GM20431 (cell line): Measurements from ENCODE around the gene GNG3.
"Not testable (repeated sequence)": the region's sequence is repeated elsewhere in the genome, so short reads cannot be mapped to it uniquely, and the experiment has no call there.

Experiments
- in situ Hi-C: fragments of 300-500 bp; cut with MseI, MboI; formaldehyde crosslinking; loops from one replicate; pipeline ENCODE4 v1.15.0; 2020; ENCODE audit warnings: low sequenced_read_pairs; ENCODE audit not compliant: unreplicated experiment

GNG3 gene

DNA sequence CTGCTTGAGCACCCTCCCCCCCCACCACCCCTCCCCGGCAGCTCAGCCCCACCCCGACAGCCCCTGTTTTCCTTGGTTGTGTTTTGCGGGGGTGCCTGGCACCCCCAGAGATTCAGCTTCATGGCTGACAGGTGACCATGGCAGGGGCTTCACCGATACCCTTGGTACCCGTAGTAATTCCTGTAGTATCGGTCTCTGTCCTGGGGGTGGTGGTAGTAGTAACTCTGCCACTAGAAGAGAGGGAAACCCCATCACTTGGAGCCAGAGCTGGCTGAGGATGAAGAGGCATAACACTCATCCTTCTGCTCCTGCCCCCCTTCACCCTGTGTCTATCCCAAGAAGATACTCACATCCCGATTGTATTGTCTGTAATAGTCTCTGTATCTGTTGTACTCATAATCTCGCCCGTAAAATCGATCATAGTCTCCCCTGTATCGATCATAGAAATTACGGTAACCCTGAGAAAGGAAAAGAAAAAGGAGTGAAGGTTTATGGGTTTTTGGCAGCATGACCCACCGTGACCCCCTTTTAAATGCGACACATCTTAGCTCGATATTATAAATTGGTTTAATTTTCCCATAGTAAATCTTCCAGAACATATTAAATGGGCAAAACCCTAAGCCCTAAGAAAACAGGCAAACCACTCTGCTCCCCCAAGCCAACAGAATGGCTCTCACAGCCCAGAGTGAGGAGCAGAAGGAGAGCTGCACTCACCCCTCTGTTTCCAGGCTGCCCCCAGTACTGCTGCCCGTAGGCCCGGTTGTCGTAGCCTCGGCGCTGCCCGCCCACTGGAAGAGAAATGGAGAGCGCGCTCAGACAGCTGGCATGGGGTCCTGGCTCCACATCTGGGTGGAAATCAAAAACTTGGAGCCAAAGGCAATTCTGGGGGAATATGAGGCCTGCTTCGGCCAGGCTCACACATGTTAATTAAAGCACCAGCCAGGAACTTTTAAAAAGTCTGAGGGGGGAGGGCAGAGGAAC is 8.0 kb downstream of the GNG3 start:
- in situ Hi-C loops: no loop called here

DNA sequence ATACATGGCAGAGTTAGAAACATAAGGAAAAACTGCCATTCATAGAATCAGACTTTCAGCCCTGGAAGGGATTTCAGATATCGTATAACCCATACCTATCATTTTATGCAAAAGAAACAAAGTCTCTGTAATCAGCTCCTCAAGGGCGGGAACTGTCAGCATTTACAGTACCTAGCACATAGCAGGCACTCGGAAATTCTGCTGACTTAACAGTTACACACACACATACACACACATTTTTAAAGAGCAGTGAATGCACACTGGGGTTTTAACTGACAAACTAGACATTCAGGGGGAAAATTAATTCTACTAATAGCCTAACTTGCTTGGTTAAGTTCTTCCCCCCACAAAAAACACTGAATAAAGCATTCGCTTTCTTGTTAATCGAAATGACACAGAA is 8.7 kb downstream of the GNG3 start:
- in situ Hi-C loops: no loop called here

DNA sequence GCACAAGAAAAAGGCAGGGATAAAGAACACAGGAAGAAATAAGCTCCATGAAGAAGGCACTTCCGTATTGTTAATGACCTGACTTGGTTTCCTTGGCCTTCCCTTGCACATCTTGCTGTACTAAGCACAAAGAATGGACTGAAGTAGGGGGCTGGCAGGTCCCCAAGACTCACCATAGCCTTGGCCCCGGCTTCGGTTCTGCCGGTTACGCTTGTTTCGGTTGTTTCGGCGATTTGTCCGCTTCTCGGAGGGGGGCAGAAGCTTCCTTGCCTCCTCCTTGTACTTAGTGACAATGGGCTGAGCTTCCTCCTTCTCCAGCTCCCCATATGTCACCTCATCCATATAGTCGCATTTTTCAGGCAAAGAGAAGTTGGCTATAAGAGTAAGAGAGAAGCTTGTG is 9.3 kb downstream of the GNG3 start:
- in situ Hi-C loops: no loop called here

DNA sequence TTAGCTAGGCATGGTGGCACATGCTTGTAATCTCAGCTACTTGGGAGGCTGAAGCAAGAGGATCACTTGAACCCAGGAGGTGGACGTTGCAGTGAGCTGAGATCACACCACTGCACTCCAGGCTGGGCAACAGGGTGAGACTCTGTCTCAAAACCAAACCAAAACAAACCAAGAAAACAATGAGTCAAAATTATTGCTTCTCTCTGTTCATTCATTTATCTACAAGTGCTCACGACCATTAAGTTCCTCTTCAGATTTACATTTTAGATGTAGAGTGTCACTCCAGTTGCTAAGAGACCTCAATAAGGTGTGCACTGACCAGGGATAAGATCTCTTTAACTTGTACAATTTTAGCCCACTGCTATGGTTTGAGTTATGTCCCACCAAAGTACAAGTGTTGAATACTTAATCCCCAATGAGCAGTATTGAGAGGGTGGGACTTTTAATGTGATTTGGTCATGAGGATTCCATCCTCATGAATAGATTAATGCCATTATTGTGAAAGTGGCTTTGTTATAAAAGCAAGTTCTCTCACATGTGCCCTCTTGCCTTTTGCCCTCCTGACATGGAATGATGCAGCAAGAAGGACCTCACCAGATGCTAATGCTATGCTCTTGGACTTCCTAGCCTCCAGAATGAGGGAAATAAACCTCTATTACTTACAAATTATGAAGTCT is 12.0 kb downstream of the GNG3 start:
- in situ Hi-C loops: no loop called here

DNA sequence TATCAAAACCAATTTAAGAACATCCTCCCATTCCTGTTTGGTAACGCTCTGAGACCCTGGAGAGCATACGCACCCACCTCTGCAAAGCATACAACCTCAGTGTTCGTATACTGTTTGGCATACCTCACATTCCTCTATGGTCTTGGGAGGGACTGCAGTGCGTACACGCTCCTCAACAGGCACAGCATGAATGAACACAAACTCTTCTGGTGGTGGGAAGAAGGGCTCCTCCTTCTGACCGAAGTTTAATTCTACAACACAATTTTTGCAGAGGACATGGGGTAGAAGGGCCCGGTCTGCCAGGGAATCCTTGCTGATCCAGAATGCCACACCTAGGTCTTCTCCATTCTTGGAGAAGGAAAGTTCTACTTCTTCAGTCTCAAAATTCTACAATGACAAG is 14.5 kb downstream of the GNG3 start:
- in situ Hi-C loops: no loop called here

DNA sequence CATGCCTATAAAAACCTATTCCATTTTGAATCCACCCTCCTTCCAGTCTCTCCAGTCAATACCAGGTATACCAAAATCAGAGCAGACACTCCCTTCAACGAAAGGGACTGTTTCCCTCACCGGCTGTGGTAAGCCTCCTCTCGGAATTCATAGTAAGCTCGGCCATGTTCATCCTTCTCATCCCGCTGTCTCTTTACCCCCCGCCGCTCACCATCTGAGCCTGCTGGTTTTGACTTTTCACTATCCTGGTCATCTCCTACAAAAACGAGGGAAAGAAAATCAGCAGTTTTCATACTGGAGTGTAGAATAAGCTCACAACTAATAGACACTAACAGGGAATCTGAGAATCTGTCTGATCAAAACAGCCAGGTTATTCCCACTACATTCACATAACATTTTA is 16.7 kb downstream of the GNG3 start:
- in situ Hi-C loops: no loop called here

DNA sequence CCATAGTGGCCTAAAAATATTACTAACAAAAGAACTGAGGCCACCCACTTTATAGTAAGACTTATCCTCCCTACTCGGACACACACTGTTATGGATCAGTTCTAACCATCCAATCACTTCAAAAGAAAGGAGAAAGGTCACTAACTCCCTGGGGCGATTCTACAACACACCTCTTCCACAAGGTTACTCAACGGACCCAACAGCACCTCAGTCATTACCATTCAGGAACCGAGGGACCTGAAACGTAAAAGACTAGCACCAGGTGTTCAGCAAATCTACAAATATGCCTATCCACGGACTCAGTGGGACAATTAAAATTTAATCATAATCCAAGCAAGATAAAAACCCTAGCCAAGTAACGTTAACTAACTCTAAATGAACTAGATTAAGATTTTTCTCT is 18.2 kb downstream of the GNG3 start:
- in situ Hi-C loops: no loop called here

DNA sequence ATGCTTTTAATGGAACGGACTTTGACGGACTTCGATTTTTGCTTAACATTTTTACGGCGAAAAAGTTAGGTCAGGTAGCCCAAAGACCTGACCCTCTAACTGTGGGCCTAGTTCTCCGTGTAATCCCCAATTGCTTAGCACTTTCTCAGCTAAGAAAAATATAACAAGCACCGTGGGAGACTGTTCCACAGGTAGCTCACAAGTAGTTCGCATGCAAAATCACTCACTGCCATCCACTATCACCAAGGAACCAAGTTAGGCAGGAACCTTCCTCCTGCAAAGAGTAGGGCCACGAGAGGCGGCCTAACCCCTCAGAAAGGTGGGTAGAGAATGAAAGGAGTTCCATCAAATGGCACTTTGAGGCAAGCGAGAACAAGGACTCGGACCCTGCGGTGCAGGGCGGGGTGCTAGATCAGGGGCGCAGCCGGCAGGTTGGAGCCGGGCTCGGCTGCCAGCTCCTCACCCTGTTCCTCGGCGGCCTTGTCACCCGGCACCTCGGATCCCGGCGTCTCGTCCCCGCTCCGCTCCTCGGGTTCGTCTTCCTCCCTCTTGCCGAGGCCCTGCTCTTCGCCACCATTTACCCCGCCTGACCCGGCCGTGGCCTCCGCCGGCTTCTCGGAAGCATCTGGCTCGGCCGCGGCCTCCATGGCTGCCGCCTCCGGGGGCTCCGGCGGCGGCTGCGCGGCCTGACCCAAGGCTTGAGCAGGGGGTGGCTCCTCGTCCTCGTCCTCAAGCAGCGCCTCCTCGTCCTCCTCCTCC is 18.9 kb downstream of the GNG3 start:
- in situ Hi-C loops: no loop called here

DNA sequence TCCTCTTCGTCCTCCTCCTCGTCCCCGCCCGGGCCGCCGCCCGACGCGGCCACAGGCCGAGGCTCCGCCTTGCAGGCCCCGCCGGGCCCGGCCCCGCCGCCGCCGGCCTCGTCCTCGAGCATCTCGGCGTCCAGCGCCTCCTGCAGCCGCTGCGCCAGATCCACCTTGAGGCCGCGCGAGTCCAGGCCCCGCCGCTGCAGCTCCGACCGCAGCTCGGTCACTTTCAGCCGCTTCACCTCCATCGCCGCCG is 19.4 kb downstream of the GNG3 start:
- in situ Hi-C loops: no loop called here

DNA sequence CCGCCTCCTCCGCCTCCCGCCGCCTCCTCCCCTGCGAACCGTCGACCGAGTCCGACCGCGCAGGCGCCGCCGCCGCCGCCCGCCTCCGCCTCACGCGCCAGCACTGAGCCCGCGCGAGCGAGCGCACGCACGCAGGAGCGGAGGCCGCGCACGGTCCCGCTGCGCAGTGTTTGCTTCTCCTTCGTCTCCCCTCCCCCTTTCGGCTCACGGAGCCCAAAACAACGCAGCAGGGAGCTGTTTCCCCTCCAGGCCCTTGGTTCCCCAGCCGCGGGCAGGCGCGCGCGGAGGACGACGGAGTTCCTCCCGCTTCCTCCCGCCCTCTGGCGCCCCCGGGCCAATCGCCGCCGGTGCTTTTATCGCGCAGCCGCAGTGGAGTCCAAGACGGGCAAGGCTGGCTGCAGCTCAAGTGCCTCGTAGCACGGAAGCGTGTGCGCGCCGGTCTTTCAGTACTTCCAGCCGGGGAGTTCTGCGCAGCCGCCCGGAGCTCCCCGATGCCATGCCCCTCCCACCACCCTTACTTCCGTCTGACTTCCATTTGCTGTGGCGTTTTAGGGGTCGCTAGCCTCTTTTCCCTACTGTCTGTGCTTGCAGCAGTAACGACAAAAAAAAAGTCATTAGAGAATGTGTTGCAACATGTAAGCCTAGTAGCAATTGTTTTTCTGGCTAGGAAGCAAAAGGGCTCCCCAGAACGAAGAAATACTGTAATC is 19.8 kb downstream of the GNG3 start, which contains the start of gene HNRNPUL2:
TSS of gene HNRNPUL2 (minus strand) at position 293 of the 707 bp plus-strand sequence. CDS start 301 bp downstream, outside the sequence.
- in situ Hi-C loops: no loop called here

DNA sequence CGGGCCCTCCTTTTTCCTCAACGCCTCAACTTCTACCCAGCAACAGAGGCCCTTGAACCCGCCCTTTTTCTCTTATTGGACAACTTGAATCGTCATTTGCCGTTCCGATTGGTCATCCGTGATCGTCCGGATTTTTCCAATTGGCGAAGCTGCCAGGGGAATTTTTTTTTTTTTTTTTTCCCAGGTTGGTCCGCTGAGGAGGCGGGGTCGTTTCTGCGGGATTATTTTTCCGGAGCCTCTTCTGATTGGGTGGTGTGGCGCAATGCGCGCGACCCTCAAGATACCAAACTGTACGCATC is 20.3 kb downstream of the GNG3 start:
- in situ Hi-C loops: no loop called here

DNA sequence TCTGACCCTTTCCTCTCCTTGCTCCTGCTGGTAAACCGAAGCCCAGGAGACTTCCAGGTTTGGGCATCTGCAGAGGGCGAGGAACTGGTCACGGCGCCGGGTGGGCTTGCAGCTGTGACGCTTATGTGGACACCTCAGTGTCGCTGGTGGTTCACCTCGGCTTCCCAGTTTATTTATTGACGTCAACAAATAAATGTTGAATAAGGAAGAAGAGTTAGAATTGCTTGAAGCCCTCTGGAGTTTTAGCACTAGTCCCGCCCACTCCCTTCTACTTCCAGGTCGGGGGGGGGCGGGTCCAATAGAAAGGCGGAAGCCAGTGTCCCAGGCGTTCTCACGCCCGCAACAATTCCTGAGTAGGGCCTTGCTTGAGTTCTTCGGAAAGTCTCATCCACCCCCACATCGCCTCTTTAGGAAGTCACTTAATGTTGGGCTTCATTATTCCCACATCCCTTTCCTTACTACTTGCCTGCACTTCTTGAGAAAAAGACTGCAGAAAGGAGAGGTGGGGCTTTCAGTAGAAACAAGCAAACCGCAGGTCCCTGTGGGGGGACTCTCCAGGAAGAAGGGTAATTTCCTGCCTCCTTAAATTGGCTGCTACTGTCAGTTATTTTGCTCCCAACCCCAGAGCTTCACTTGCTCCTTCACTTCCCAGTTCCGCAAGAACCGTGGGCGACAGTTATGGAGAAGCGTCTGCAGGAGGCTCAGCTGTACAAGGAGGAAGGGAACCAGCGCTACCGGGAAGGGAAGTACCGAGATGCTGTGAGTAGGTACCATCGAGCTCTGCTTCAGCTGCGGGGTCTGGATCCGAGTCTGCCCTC is 20.9 kb downstream of the GNG3 start, which contains the start of gene TTC9C:
TSS of gene TTC9C (plus strand) at position 316 of the 818 bp plus-strand sequence. CDS start at position 679, 363 bp downstream.
- in situ Hi-C loops: no loop called here

DNA sequence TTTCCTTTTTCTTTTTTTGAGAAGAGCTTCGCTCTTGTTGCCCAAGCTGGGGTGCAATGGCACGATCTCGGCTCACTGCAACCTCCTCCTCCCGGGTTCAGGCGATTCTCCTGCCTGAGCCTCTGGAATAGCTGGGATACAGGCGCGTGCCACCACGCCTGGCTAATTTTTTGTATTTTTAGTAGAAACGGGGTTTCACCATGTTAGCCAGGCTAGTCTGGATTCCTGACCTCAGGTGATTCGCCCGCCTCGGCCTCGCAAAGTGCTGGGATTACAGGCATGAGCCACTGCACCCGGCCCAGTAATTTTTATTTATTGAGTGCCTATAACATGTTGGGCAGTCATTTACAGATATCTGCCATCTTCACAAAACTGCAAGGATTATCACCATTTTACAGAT is 22.6 kb downstream of the GNG3 start:
- in situ Hi-C loops: not testable (repeated sequence)

DNA sequence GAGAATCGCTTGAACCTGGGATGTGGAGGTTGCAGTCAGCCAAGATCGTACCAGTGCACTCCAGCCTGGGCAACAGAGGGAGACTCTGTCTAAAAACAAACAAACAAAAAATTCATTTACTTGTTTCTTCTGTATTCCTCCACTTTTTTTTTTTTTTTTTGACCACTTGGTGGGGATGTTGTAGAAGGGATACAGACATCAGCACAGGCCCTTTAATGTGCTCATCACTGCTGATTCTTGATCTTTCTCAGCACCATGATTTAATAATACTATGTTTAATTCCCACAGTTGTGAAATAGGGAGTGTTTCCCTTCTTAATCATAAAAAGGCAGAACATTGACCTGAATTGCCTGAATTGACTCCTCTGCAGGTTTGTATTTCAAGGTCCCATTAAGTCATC is 25.4 kb downstream of the GNG3 start:
- in situ Hi-C loops: no loop called here

DNA sequence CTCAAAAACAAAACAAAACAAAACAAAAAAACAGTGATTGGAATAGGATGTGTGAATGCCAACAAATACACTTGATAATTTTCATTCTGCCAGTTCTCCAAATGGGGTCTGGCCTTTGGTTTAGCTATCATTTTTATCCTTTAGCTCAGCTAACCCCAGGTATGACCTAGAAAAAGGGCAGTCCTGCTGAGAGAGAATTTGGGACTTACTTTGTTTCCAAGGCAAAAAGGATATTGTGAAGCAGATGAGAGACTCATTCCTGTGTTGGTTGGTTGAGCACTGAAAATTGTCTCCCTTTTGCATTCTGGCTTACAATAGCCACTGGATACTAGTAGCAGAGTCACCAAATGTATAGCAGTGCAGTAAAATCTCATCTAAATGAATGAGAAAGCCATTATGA is 29.7 kb downstream of the GNG3 start:
- in situ Hi-C loops: no loop called here

DNA sequence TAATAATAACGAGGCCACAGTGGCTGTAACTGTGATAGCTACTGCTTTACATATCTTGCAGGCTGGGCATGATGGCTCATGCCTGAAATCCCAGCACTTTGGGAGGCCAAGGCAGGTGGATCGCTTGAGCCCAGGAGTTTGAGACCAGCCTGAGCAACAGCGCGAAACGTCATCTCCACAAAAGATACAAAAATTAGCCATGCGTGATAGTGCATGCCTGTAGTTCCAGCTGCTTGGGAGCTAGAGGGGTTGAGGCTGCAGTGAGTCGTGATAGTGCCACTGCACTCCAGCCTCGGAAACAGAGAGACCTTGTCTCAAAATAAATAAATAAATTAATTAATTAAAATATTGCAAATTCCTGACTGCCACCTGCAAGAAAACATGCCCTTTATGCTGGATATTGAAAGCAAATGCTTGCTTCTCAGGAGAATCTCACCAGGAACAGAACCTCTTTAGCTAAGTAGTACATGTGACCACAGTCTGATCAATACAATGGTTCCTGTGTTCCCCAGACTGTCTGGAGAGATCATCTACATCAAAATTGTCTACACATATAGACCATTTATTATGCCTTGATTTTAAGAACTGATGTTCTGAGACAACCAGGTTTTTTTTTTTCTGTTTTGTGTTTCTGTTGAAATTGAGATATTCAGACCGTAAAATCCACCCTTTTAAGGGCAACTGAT is 40.1 kb downstream of the GNG3 start:
- in situ Hi-C loops: no loop called here

DNA sequence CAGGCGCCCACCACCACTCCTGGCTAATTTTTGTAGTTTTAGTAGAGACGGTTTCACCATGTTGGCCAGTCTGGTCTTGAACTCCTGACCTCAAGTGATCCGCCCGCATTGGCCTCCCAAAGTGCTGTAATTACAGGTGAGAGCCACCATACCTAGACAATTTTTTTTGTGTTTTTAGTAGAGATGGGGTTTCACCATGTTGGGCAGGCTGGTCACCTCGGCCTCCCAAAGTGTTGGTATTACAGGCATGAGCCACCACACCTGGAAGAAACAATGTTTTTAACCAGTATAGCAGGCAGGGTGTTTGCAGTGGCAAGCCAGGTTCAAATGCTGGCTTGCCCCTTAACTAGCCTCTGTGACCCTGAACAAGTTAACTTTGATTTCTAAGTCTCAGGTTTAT is 42.5 kb downstream of the GNG3 start:
- in situ Hi-C loops: not testable (repeated sequence)

DNA sequence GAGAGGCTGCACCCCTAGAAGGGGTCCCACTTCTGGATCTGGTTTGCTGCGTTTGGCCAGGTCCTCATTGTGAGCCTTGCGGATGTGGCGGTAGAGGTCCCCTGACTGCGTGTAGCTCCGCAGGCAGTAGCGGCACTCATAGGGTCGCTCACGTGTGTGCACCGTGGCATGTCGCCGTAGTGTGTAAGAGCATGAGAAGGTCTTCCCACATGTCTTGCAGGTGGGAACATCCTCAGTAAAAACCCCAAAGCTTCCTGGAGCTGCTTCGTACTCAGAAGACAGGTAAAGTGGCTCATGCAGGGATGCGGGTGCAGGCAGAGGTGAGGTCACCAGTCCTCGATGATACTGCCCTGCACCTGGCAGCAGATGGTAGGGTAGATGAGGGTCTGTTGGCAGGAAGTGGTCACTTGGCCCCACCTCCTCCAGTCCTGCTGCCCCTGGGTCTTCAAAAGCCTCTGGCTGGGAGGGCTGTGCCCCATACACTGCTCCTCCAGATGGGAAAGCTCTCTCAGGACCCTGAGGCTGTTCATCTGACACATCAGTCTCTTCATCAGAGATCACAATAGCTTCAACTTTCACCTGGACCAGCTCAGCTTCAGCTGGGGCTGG is 44.8 kb downstream of the GNG3 start:
- in situ Hi-C loops: no loop called here
